Superior temporal gyrus (tissue), 1 donor: ENCODE data around the gene SLX4IP.

Source experiments
- DNase-seq: peaks from one replicate; pipeline ENCODE4 v3.0.0-alpha.2; 2016; ENCODE audit errors: extremely low spot score

Gene SLX4IP

DNA sequence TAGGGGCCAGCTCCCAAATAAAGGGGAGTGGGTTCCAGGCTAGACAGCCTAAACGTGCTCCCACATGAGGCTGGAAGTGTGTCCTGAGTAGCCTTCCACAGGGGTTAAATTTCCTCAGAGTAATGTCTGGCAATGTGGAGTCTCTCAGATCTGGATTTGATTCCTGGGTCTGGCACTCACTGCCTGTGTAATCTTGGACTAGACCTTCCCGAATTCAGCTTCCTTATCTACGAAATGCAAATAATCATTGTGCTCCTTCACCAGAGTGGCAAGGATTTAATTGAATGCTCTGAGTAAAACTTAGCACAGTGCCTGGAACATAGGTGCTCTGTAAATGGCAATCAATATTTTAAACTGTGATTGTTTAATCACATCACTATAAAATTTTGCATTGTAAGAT is 114.4 kb downstream of the SLX4IP start:
- DNase-seq = no peak

DNA sequence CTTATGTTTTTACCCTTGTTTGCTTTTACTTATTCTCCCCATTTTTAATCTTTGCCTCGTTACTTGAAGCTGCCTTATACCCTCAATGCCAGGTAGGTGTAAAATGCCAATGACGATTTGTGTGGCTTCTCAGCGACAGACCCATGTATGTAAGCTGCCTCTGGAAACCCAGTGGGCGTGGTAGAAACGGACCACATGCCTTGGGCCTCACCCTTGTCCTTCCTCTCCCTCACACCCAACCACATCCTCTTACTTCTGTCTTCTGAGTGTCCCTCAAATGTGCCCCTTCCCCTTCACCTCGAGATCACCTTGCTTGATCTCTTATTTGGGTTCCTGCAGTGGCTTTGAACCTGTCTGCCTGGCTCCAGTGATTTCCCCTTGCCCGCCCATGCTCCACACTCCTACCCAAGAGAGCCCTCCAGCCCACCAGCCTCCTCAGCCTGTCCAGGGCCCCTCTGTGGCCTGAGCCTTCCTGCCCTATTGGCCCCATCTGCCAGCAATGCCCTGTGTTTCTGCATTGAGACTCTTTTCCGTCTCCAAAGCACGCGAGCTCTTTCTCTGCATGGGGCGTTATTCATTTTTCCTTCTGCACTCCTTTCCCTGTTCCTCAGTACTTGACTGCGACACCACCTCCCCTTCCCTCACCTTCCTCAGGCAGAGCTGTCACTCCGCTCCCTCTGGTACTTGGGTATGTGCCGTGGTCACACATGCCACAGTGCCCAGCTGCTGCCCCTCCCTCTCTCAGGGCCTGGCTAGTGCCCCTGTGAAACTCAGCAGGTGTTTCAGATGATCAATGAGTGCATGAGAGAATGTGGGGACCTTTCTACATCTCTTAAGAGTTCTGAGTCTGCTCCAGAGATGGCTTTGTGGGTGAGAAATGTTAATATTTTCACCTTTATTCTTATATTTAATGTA is 115.4 kb downstream of the SLX4IP start:
- no peak for DNase-seq

DNA sequence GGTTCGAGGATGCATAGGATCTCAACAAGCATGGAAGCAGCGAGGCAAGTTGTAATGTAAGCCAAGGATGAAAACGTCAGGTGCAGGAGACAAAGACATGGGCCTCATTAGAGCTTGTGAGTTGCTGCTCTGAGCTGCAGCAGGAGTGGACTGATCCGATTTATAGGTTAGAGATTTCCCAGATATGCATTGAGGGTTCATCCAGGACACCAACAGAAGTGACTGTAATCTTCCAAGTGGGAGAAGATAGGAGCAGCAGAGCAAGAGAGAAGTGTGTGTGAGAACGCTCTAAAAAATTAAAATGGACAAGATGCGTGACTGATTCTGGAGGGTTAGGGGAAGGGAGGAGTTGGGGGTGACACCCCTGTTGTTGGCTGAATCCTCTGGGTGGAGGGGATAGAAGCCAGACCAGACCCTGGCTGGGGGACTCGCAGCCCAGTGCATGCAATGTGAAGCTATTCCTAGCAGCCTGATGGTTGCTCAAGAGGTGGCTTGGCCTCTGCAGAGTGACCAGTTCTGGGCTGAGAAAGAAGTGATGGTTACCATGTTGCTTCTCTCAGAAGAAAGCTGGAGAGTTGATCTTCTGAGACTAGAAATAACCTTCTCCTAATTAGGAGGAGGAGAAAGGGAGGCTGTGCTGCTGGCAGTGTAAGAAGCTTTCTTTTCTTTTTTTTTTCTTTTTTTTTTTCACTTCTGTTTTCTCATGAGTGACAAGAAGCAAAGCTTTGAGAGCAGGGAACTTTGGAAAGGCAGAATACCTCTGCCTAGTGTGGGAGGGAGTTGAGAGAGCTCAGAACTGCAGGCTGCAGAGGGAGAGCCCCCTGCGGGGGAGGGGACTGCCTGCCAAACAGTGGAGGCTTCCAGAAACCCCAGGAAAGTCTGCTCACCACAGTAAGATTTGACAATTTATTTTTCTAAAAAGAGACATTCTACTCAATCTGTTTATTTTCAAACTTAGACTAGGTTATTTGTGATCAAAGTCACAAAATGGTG is 116.9 kb downstream of the SLX4IP start:
- DNase-seq = no peak

DNA sequence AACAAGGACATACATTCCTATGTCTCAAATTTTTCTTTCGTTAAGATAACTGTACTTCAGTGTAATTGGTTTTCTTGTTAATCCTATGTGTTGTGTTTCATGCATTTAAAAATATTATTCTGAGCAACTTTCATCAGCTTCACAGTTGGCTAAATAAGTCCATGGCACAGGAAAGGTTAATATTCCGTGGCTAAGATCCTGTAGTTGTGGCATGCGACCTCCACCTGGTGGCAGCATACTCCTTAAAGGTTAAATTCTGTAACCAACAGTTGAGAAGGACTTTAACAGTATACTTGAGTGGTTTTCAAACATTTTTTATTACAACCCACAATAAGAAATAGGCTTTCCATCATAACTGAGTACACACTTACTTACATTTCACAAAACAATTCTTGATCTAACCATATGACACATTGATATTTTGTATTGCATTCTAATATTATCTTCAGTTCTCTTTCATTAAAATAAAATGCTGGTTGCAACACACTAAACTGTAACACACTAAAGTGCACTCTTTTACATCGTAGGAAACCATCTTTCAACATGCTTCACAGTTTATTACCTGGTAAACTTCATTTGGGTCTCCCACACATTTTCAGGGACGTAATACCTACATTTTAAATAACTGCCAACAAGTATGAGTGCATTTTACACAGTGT is 118.3 kb downstream of the SLX4IP start:
- DNase-seq = peak; percentile 80

DNA sequence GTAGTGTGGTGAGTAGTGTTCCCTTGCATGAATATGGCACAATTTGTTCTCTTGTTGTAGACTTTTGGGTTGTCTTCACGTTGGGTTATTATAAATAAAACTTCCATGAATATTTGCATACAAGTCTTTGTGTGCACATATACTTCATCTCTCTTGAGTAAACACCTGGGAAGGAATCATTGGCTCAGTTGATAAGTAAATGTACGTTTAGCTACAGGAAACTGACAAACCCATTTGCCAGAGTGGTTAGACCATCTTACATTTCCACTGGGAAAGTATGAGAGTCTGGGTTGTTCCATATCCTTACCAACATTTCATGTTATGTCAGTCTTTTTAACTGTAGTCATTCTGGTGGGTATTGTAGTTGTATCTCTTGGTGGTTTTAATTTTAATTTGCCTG is 119.2 kb downstream of the SLX4IP start:
- no peak for DNase-seq

DNA sequence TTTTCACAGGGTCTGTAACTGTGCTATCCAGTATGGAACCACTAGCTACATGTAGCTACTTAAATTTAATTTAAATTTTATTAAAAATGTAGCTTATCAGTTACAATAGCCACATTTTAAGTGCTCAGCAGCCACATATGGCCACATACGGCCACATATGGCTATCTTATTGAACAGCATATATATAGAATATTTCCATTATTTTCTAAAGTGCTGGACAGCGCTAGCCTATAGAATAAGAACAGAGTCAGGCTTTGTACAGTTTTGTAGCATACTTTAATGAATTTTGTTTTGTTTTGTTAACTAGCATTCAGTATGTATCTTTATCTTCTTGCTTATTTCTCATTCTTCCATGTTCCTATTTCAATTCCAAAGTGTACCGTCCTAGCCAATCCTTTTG is 120.3 kb downstream of the SLX4IP start:
- no peak for DNase-seq

DNA sequence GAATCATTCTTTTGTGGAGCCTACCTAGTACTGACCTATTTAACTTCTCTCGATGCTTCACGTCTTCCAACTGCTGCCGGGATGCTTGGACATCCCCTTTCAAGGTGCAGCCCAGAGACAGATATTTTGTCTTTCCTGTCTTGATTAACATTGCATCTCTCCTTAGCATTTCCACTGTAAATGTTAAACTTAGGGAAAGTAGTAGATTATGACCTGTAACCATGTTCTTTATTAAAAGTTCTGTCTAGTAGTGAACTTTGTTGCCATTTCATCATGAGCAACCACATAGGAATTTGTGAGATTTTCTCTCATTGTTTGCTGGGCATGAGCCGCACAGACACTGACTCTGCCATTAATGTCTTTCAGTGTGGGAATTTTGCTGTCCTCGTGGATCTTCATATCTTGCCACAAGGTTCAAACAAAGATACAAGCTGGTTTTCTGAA is 120.8 kb downstream of the SLX4IP start:
- DNase-seq = no peak

DNA sequence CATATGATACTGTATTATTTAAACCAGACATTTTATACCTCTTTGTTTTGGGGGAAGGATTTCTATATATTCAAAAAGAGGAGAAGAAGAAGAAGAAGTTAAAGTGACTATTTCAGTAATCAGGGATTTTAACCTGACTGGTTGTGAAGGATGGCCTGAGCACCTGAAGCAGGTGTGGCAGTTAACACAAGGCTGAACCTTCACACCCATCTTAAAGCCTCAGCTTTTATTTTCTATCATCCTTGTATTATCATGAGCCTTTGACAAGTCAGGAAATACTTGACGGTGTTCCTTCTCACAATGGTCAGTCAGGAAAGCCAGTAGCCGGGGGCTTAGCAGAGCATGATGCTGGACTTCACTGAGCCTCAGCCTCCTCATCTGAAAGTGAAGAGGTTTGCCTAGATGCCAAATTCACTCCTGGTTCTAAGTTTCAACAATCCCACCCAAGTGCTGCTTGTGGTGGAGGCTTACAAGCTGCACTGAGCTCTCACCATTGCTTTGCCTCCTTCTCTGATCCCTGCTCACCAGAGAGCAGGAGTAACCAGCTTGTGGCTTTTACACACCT is 121.5 kb downstream of the SLX4IP start:
- no peak for DNase-seq

DNA sequence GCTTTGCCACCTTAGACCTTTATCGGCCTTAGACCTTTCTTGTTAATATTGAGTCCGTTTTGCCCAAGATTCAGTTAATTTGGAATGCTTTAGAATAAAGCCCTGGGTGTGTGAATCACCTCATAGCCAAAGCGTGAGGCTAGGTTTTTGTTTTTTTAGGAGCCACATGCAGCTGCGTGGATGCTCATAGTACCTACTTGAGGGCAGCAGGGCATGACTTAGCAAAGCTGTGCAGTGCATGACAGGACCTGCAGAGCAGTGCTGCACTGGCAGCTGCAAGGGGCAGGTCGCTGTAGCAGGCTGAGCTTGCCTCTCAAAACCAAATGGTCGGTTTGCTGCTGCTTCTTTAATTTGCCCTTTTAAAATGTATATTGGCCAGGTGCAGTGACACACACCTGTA is 122.6 kb downstream of the SLX4IP start:
- no peak for DNase-seq

DNA sequence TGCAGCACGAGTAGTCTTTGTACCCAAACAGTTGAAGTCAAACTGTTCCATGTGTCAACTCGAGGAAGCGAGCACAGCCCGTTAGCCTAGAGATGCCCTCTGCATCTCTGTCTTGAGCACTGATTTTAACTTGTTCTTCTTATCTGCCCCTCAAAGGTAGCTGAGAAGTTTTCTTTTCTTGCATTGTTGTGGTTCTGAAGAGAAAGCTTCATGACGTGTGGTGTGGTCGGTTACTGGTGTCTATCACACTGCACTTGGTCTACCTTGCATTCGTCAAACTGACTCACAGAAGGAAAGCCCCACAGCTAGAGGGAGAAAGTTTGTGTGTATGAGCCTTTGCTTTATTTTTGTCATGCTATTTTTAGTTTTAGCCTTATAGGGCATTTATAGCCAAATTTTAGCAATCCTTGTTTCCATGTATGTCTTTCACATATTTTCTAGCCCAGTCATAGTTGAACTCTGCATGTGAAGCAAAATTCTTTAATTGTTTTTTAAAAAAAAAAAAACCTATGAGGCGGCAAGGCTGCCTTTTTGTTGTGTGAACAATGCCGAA is 123.6 kb downstream of the SLX4IP start:
- DNase-seq = no peak

DNA sequence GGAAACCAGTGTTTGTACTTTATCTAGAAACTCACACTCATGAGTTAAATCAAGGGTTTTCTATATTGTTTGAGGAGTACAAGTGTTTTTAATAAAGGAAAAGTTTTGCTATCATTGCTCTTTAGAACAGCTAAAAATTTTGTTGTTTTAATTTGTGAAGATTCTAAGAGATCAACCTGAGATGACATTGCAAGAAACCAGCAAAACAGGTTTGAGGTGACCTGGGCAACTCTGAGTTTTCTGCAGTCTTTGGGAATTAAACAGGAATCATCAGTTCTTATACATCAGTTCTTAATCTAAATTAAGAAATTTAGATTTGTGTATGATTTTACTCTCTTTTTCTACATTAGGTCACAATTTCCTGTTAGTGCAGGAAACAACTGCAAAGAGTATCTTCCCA is 124.2 kb downstream of the SLX4IP start:
- DNase-seq = no peak

DNA sequence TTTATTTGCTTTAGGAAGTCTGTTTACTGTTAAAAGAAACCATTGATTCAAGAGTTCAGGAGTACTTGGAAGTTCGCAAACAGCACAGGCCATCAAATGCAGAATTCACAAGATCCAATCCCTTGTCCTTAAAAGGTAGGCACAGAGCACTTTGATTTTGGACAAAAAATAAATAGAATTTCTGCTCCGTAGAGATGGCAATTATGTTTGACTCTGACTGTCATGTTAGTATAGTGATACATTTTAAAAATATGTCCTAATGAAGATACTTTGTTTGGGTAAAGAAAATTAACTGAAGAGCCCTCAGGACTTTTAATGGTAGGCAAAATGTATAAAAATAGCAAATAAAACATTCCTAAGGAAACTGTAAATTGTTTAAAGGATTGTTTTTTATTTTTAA is 125.6 kb downstream of the SLX4IP start:
- no peak for DNase-seq

DNA sequence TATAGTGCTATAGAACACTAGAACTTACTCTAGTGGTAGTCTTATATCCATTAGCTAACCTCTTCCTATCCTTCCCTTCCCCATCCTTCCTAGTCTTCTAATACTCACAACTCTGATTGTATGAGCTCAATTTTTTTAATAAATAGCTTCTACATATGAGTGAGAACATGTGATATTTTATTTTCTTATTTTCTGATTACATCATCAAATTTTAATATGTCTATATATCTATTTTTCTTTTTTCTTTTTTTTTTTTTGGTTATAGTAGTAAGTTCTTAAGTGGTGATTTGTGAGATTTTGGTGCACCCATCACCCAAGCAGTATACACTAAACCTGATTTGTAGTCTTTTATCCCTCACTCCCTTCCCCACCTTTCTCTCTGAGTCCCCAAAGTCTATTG is 126.2 kb downstream of the SLX4IP start:
- no peak for DNase-seq

DNA sequence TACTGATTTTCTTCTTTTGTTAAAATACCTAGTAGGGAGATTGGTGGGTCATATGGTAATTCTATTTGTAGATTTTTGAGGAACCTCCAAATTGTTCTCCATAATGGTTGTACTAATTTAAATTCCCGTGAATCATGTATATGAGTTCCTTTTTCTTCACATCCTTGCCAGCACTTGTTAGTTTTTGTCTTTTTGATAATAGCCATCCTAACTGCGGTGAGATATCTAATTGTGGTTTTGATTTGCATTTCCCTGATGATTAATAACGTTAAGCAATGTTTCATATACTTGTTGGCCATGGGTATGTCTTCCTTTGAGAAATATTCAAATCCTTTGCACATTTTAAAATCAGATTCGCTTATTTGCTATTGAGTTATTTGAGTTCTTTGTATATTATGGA is 127.8 kb downstream of the SLX4IP start:
- DNase-seq = no peak

DNA sequence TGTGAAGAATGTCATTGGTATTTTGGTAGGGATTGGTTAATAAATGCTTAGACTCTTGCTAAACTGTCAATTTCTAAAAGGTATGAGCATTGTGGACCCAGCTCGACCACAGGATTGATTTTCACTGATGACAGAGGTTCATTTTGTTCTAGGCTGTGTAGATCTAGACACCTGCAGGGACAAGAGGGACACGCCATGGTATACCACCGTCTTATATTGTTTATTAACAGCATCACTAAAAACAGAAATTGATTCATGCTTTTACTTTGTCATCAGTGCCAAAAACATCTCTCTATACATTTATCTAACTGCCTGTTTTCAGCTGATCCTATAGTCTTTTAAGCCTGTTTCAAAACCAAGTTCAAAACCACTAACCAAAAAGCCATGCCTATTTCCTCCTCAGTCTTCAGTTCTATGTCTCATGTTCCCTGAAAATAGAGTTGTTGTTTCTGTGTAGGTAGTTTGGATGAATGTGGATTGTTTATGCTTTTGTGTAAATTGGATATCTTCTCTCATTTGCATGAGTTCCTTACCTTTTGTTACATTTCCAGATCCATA is 128.9 kb downstream of the SLX4IP start:
- DNase-seq = no peak

DNA sequence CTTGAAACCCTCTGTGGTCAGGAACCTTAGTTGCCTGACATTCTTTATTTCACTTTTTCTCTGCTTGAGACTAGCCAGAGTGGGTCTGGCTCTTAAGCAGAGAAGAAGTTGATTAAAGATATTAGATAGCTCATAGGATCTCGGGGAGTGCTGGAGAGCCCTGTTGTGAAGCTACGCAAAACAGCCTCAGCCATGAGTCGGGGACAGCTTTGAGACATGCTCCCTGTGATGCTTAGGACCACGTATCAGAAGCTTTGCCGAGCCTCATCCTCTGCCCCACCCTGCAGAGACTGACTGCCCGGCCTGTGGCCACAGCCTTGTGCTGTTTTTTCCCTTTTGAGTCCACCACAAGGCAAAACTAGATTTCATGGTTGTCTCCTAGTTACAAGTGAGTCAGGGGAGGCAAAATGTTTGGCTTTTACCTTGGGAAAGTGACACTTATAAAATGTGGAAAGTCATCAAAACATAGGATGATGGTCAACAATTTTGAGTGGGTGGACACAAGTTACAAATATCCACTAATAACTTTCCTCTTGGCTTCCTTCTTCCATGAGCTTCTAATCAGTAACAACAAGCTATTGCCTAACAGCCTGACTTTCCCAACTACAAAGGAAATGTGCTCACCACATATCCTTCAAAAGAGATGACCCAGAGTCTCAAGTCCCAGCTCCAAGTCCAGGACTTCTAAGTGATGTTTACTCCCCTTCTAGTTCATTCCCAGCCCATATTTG is 130.3 kb downstream of the SLX4IP start:
- DNase-seq = no peak

DNA sequence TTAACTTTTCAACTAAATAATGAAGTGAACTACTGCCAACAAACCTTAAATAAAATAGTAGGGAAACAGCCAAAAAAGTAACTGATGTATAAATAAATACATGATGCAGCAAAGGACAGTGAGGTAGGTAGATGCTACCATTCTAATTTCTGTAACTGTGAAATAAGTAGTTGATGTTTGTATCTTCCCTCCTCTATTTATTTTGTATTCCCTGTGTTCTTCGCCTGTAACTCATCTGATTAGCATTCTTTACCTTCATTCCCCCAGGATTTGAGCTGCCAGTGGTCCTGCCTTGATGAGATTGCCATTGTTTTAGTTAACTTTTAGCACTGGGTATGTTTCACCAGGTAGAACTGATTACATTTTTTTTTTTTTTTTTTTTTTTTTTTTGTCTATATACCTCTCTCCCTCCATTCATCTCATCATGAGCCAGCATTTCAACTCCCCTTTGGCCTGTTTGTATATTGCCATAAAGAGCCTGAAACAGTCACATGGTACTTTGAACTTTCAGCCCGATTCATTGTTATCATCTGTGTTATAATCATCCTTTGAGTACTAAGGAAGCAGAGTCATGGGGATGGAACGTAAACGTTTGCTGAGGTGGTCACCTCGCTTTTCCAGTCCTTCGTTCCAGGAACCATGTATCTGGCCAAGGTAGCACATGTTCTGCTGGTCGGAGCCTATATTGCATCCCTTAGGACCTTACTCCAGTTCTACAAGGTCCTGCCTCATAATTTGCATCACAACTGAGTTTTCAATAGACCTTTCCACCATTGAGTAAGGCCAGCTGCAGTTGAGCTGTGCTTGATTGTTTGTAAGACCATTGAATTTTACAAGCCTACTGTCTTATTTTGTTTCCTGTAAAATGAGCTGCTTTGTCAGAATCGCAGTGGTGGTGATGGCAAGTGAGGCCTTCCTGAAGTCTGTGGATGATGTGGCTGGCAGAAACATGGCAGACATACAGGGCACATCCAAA is 131.1 kb downstream of the SLX4IP start:
- no peak for DNase-seq

DNA sequence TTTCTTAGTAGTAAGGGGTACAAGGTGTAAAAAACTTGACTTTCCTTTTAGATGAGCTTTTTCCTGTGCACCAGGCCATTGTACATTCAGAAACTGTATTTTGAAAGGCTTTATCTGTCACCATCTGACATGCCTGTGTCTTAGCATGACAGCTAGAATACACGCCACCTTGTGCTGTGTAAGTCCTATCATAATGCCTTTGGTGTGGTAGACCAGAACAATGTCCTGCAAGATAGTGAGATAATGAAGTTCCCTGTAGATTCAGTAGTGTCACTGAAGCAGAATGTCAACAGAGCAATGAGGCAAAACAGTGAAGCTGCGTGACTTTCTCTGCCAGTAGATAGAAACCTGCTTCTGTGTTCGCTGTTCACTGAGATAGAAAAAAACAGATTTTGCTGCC is 132.9 kb downstream of the SLX4IP start:
- no peak for DNase-seq

DNA sequence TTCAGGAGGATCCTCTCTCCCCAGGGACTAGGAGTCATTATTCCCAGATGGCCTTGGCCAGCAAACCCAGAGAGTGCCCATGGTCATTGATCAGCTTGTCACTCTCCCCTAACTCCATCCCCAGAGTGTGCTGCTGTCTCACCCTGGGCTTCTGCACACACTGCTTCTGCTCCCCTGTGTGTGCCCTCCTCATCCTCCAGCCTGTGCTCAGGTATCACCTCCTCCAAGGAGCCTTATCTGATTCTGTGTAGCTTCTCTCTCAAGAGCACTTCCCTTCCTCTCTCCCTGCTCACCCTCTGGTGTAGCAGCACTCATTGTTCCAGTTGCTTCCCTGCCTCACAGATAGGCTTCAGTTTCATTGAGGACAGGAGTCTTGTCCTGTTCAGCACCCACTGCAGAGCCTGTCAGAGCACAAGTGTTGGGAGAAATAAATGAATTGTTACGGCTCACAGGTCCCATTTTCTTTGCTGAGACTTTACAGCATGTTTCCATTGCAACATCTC is 136.3 kb downstream of the SLX4IP start:
- no peak for DNase-seq
